Measurements from ENCODE around the gene MN1. TPM values are rescaled to one million over a fixed set of nuclear protein-coding genes. Genes with fewer than 3 reads are reported as not detected.

MN1 gene
- total RNA-seq, 4 donors from 2014 or later: 0.53 to 2.8 (median 1.5) TPM

- Histone ChIP-seq H3K4me3 (peak overlapping the region; percentile 63 to 90 (median 75)), H3K27me3 (peaks cover 0 to 15% of the 10 kb centered on the region in 2 donors), H3K9me3 (no peaks in the 10 kb centered on the region), H3K27ac (peak overlapping the region; percentile 32 to 83 (median 72)), H3K4me1 (peaks cover 0 to 28% (median 7%) of the 10 kb centered on the region in 4 donors), H3K36me3 (no peaks in the 10 kb centered on the region)
- no peak for DNase-seq
- TF ChIP-seq POLR2A (IDR thresholded peaks at IDR 0.05) (no peak), CTCF (IDR thresholded peaks at IDR 0.05) (no peak)
Measured at GRCh38 chr22:27800250-27801201, 1.0 kb downstream of the MN1 start.

GRCh38 chr22:27799827-27800249 lies 1.7 kb downstream of the MN1 start:
- Histone ChIP-seq H3K36me3 (no peaks in the 10 kb centered on the region), H3K9me3 (no peaks in the 10 kb centered on the region), H3K4me3 (peak overlapping the region; percentile 63 to 90 (median 75)), H3K4me1 (peaks cover 0 to 28% (median 7%) of the 10 kb centered on the region in 4 donors), H3K27ac (peak overlapping the region in 2 of 4 donors; percentile 38 to 83), H3K27me3 (peaks cover 0 to 15% of the 10 kb centered on the region in 2 donors)
- no peak for DNase-seq
- TF ChIP-seq CTCF (IDR thresholded peaks at IDR 0.05) (no peak), POLR2A (IDR thresholded peaks at IDR 0.05) (no peak)

GRCh38 chr22:27799015-27799826 lies 2.3 kb downstream of the MN1 start:
- H3K4me3 ChIP-seq: peak overlapping the region in 3 of 4 donors; percentile 75 to 90 (median 75)
- no peaks in the 10 kb centered on the region for H3K36me3 ChIP-seq
- H3K4me1 ChIP-seq: peaks cover 0 to 28% (median 7%) of the 10 kb centered on the region in 4 donors
- H3K27ac ChIP-seq: peak overlapping the region in 1 of 4 donors; percentile 83
- TF ChIP-seq POLR2A (IDR thresholded peaks at IDR 0.05): no peak
- TF ChIP-seq CTCF (IDR thresholded peaks at IDR 0.05): no peak
- H3K9me3 ChIP-seq: no peaks in the 10 kb centered on the region
- DNase-seq: no peak
- peaks cover 0 to 15% of the 10 kb centered on the region in 2 donors for H3K27me3 ChIP-seq

- no peak for DNase-seq
- Histone ChIP-seq H3K27ac (no peak overlapping the region), H3K27me3 (peaks cover 0 to 15% of the 10 kb centered on the region in 2 donors), H3K4me3 (peak overlapping the region in 1 of 4 donors; percentile 6), H3K4me1 (peaks cover 0 to 28% (median 7%) of the 10 kb centered on the region in 4 donors), H3K9me3 (no peaks in the 10 kb centered on the region), H3K36me3 (no peaks in the 10 kb centered on the region)
- TF ChIP-seq CTCF (IDR thresholded peaks at IDR 0.05) (no peak), POLR2A (IDR thresholded peaks at IDR 0.05) (no peak)
Measured at GRCh38 chr22:27798511-27799014, 3.0 kb downstream of the MN1 start.
